Activated T-helper 17 cell treated with anti-CD3 and anti-CD28 coated beads, Interleukin-2, amount 50 U/mL, for 72 hours (primary cell): ENCODE data around the gene CAMKK2. TPM values are rescaled to one million over a fixed set of nuclear protein-coding genes. Genes with fewer than 3 reads are reported as not detected.

Source experiments
- ATAC-seq: fragments of 150-1000 bp; cut with Tn5 transposase; replicated peaks from 2 replicates; pipeline ENCODE4 v1.10.0; 2021; ENCODE audit warnings: mild to moderate bottlenecking, moderate library complexity
- H3K27ac Mint-ChIP-seq: one replicate; pipeline ENCODE4 v1.8.0; 2022; ENCODE audit warnings: mixed read lengths
- H3K27me3 Mint-ChIP-seq: one replicate; pipeline ENCODE4 v1.8.0; 2022; ENCODE audit warnings: mixed read lengths
- H3K36me3 Mint-ChIP-seq: one replicate; pipeline ENCODE4 v1.8.0; 2022; ENCODE audit warnings: low read depth, mild to moderate bottlenecking, mixed read lengths
- H3K4me1 Mint-ChIP-seq: one replicate; pipeline ENCODE4 v1.8.0; 2022; ENCODE audit warnings: mixed read lengths
- H3K4me3 Mint-ChIP-seq: one replicate; pipeline ENCODE4 v1.8.0; 2022; ENCODE audit warnings: mild to moderate bottlenecking, mixed read lengths
- H3K9me3 Mint-ChIP-seq: one replicate; pipeline ENCODE4 v1.8.0; 2022; ENCODE audit warnings: mixed read lengths
- total RNA-seq, 2 donors: library from RNA; stranded (reverse); gene quantifications; one replicate each; pipeline ENCODE4 v1.2.3, GENCODE V29; 2022

CAMKK2 gene
- total RNA-seq, result 10 to 100 TPM; 16.9 to 30.1 TPM

- peak; percentile 87 for ATAC-seq
- Mint-ChIP-seq H3K4me3 (peak within 1 kb of the TSS; percentile 90), H3K36me3 (peaks cover 12% of the 10 kb centered on the region)
Measured at GRCh38 chr12:121296618-121297434, at the start of gene CAMKK2. CAMKK2 (minus strand) TSS chr12:121296709; CDS start chr12:121274526, 22,183 bp downstream.

GRCh38 chr12:121345151-121345815, 48.8 kb upstream of the CAMKK2 start:
- peak overlapping the region; percentile 48 for H3K27ac Mint-ChIP-seq
- no peak for ATAC-seq
- H3K4me3 Mint-ChIP-seq, result no peak overlapping the region
- H3K27me3 Mint-ChIP-seq, result no peaks in the 10 kb centered on the region
- H3K36me3 Mint-ChIP-seq, result peaks cover 85% of the 10 kb centered on the region
- H3K9me3 Mint-ChIP-seq, result no peaks in the 10 kb centered on the region
- H3K4me1 Mint-ChIP-seq, result peaks cover 14% of the 10 kb centered on the region

More at GRCh38 chr12:121296618-121297434, at the start of gene CAMKK2:
- no peaks in the 10 kb centered on the region for H3K27me3 Mint-ChIP-seq
- no peaks in the 10 kb centered on the region for H3K4me1 Mint-ChIP-seq
- no peaks in the 10 kb centered on the region for H3K9me3 Mint-ChIP-seq
- H3K27ac Mint-ChIP-seq, result peak within 1 kb of the TSS; percentile 84

GRCh38 chr12:121344506-121344905, 48.0 kb upstream of the CAMKK2 start:
- Mint-ChIP-seq H3K9me3 (no peaks in the 10 kb centered on the region), H3K4me3 (no peak overlapping the region), H3K27ac (peak overlapping the region; percentile 48), H3K4me1 (peaks cover 14% of the 10 kb centered on the region), H3K27me3 (no peaks in the 10 kb centered on the region), H3K36me3 (peaks cover 90% of the 10 kb centered on the region)
- ATAC-seq, result no peak

- no peaks in the 10 kb centered on the region for H3K9me3 Mint-ChIP-seq
- no peaks in the 10 kb centered on the region for H3K4me1 Mint-ChIP-seq
- H3K36me3 Mint-ChIP-seq, result peaks cover 91% of the 10 kb centered on the region
- no peak for ATAC-seq
- no peak overlapping the region for H3K4me3 Mint-ChIP-seq
- peak overlapping the region; percentile 25 for H3K27ac Mint-ChIP-seq
- H3K27me3 Mint-ChIP-seq, result no peaks in the 10 kb centered on the region
Measured at GRCh38 chr12:121337416-121337815, 40.9 kb upstream of the CAMKK2 start.

GRCh38 chr12:121334513-121335343, 38.2 kb upstream of the CAMKK2 start:
- no peaks in the 10 kb centered on the region for H3K9me3 Mint-ChIP-seq
- H3K36me3 Mint-ChIP-seq, result peaks cover 91% of the 10 kb centered on the region
- peak overlapping the region; percentile 66 for H3K27ac Mint-ChIP-seq
- no peaks in the 10 kb centered on the region for H3K4me1 Mint-ChIP-seq
- ATAC-seq, result peak; percentile 82
- no peak overlapping the region for H3K4me3 Mint-ChIP-seq
- no peaks in the 10 kb centered on the region for H3K27me3 Mint-ChIP-seq

- H3K36me3 Mint-ChIP-seq, result peaks cover 92% of the 10 kb centered on the region
- H3K9me3 Mint-ChIP-seq, result no peaks in the 10 kb centered on the region
- no peaks in the 10 kb centered on the region for H3K4me1 Mint-ChIP-seq
- ATAC-seq, result no peak
- H3K27me3 Mint-ChIP-seq, result no peaks in the 10 kb centered on the region
- no peak overlapping the region for H3K4me3 Mint-ChIP-seq
- H3K27ac Mint-ChIP-seq, result no peak overlapping the region
Measured at GRCh38 chr12:121333747-121334146, 37.2 kb upstream of the CAMKK2 start.

GRCh38 chr12:121331248-121331647, 34.7 kb upstream of the CAMKK2 start:
- Mint-ChIP-seq H3K36me3 (peaks cover 100% of the 10 kb centered on the region), H3K9me3 (no peaks in the 10 kb centered on the region), H3K27ac (no peak overlapping the region), H3K4me1 (no peaks in the 10 kb centered on the region), H3K4me3 (no peak overlapping the region), H3K27me3 (no peaks in the 10 kb centered on the region)
- no peak for ATAC-seq

- no peak for ATAC-seq
- peaks cover 100% of the 10 kb centered on the region for H3K36me3 Mint-ChIP-seq
- no peaks in the 10 kb centered on the region for H3K4me1 Mint-ChIP-seq
- H3K27ac Mint-ChIP-seq, result no peak overlapping the region
- H3K9me3 Mint-ChIP-seq, result no peaks in the 10 kb centered on the region
- H3K27me3 Mint-ChIP-seq, result no peaks in the 10 kb centered on the region
- no peak overlapping the region for H3K4me3 Mint-ChIP-seq
Measured at GRCh38 chr12:121330692-121331091, 34.2 kb upstream of the CAMKK2 start.

- no peak overlapping the region for H3K4me3 Mint-ChIP-seq
- no peaks in the 10 kb centered on the region for H3K4me1 Mint-ChIP-seq
- no peak for ATAC-seq
- no peaks in the 10 kb centered on the region for H3K9me3 Mint-ChIP-seq
- no peaks in the 10 kb centered on the region for H3K27me3 Mint-ChIP-seq
- no peak overlapping the region for H3K27ac Mint-ChIP-seq
- H3K36me3 Mint-ChIP-seq, result peaks cover 98% of the 10 kb centered on the region
Measured at GRCh38 chr12:121330195-121330594, 33.7 kb upstream of the CAMKK2 start.

GRCh38 chr12:121328620-121329019, 32.1 kb upstream of the CAMKK2 start:
- Mint-ChIP-seq H3K9me3 (no peaks in the 10 kb centered on the region), H3K27me3 (no peaks in the 10 kb centered on the region), H3K4me3 (no peak overlapping the region), H3K4me1 (no peaks in the 10 kb centered on the region), H3K27ac (peak overlapping the region; percentile 21), H3K36me3 (peaks cover 98% of the 10 kb centered on the region)
- no peak for ATAC-seq

GRCh38 chr12:121326996-121327674, 30.6 kb upstream of the CAMKK2 start:
- Mint-ChIP-seq H3K4me1 (no peaks in the 10 kb centered on the region), H3K4me3 (no peak overlapping the region), H3K36me3 (peaks cover 97% of the 10 kb centered on the region), H3K9me3 (no peaks in the 10 kb centered on the region), H3K27ac (no peak overlapping the region), H3K27me3 (no peaks in the 10 kb centered on the region)
- no peak for ATAC-seq

- H3K36me3 Mint-ChIP-seq, result peaks cover 95% of the 10 kb centered on the region
- no peak for ATAC-seq
- H3K4me3 Mint-ChIP-seq, result no peak overlapping the region
- H3K9me3 Mint-ChIP-seq, result no peaks in the 10 kb centered on the region
- H3K27ac Mint-ChIP-seq, result no peak overlapping the region
- no peaks in the 10 kb centered on the region for H3K4me1 Mint-ChIP-seq
- no peaks in the 10 kb centered on the region for H3K27me3 Mint-ChIP-seq
Measured at GRCh38 chr12:121325922-121326396, 29.4 kb upstream of the CAMKK2 start.

- Mint-ChIP-seq H3K9me3 (no peaks in the 10 kb centered on the region), H3K27ac (peak overlapping the region; percentile 37), H3K36me3 (peaks cover 92% of the 10 kb centered on the region)
Measured at GRCh38 chr12:121323908-121324307, 27.4 kb upstream of the CAMKK2 start.

GRCh38 chr12:121318121-121318520, 21.6 kb upstream of the CAMKK2 start:
- Mint-ChIP-seq H3K36me3 (peaks cover 93% of the 10 kb centered on the region), H3K4me1 (no peaks in the 10 kb centered on the region), H3K4me3 (no peak overlapping the region), H3K27ac (no peak overlapping the region), H3K27me3 (no peaks in the 10 kb centered on the region), H3K9me3 (no peaks in the 10 kb centered on the region)
- ATAC-seq, result no peak

More at GRCh38 chr12:121323908-121324307, 27.4 kb upstream of the CAMKK2 start:
- ATAC-seq, result no peak
- Mint-ChIP-seq H3K4me1 (no peaks in the 10 kb centered on the region), H3K27me3 (no peaks in the 10 kb centered on the region), H3K4me3 (no peak overlapping the region)
